ENCODE data around the gene YWHAQ.

Gene YWHAQ

DNA sequence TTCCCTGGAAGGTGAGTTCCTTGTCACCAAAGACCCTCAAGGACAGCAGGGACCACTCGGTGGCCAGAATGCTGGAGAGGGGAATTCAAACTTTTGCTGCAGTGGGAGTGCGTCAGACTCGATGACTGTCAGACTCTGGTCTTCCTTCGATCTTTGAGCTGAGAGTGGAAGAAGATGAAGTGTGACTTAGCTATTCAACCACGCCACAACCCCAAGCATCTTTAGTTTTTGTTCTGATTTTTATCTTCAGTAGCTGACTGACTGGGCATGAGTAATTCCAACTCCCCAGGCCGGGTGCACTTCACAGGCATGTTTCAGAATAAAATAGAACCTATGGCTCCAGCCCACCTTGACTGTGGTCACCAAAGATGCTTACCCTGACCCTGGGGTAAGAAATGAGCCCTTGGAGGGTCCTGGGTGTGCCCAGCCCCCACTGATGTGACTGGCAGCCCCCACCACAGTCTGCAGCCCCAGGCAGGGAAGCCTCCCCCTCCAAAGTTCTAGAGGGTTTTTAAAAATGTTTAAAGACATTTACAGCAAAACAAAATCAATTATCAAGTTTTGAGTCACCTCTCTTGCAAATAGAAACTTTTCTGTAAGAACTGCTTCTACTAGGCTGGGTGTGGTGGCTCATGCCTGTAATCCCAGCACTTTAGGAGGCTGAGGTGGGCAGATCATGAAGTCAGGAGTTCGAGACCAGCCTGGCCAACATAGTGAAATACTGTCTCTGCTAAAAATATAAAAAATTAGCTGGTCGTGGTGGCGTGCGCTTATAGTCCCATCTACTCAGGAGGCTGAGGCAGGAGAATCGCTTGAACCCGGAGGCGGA is 24.9 kb upstream of the YWHAQ start:
- peak; percentile 51 for DNase-seq

- no peak for DNase-seq
Observed at GRCh38 chr2:9654452-9655100, 23.8 kb upstream of the YWHAQ start.

GRCh38 chr2:9653485-9654271 is 22.9 kb upstream of the YWHAQ start:
- DNase-seq = no peak

DNA sequence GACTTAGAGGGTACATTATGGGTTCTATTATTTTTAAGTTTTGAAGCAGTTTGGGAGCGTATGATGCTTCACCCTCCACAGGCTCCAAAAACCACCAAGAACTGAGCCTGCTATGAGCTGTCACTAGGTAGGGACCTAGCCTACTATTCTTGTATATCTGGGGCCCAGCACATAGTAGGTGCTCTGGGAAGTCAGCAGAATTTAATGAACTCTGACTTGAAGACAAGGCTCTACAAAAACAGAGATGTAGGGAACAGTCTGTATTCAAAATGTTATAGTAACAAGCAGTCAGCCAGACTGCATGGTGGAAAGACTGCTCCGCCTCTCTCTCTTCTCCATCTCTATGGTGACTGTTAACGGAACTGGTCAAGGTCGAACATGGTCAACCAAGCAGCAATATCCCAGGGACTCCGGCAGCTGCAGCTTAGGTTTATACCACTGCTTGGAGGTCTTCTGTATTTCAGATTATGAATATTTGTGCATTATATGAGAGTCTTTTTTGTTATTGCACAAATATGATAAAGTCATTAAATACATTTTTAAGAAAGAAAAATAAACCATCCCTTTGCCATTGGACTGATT is 22.2 kb upstream of the YWHAQ start:
- DNase-seq = no peak

DNA sequence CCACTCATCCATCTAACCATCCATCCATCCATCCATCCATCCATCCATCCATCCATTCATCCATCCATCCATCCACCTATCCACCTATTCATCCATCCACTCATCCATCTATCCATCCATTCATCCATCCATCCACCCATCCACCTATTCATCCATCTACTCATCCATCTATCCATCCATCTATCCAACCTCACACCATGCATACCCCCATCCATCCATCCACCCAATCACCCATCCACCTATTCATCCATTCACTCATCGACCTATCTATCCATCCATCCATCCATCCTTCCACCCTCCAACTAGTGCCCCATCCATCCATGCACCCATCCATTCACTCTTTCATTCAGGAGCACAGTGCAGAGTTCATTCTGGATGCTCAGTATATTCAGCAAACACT is 21.5 kb upstream of the YWHAQ start:
- DNase-seq = no peak

DNA sequence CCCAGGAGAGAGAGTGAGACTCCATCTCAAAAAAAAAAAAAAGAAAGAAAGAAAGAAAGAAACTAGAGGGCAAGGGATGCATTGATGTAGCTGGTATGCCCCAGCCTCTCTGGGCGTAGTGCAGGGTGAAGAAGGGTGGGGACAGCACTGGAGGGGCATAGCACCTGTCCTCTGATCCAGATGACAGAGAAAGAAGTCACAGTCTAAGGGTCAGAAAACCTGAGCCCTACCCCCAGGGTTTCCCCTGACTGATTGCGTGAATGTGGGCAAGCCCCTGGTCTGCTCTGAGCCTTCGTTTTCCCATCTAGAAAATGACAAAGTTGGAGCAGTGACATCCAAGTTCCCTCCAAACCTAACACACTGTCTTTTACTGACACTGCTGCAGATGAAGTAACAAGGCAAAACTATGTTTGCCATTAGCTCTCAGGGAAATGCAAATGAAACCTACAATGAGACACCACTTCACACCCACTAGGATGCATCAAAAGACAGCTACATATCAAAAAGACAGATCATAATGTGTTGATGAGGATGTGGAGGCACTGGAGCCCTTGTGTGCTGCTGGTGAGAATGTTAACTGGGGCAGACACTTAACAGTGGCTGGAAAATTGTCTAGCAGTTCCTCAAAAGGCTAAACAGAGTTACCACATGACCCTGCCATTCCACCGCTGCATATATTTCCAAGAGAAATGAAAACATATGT is 19.5 kb upstream of the YWHAQ start:
- DNase-seq = no peak

- no peak for DNase-seq
Observed at GRCh38 chr2:9649261-9649660, 18.5 kb upstream of the YWHAQ start.

- no peak for DNase-seq
Observed at GRCh38 chr2:9648821-9649220, 18.0 kb upstream of the YWHAQ start.

DNA sequence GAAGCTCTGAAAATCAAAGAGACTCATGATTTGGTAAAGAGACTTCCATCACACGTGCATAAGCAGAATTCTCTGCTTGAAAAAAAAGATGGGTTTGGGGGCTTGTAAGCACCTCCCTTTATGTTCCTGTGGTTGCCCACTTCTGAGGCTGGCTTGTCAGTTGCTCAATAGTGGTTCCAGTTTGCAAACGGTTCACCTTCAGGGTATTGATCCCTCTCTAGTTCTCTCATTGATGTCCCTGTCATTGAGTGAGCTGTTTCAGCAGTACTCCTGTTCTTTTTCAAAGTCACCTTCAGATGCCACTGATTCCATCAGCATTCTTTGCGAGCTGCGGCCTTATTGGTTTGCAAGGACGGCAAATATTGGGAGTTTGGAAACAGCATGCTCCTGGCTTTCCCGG is 17.1 kb upstream of the YWHAQ start:
- no peak for DNase-seq

GRCh38 chr2:9646196-9647030 is 15.6 kb upstream of the YWHAQ start:
- DNase-seq = no peak

DNA sequence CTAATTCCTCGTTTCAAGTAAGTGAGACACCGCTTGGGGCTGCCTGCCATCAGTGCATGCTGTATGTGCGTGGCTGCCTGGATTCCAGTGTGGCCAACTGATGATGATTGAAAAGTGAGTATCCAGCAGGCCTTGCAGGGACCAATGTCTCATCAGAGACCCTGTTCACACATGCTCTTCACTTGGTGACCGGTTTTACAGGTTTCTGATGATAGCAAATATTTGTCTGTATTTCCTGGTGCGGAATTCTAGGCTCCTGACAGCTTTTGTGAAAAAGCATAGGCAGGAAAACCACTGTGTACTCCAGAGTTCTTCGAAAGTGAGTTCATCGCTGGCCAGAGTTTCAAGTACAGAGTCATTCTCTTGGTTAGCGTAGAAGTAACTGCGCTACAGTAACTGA is 13.8 kb upstream of the YWHAQ start:
- DNase-seq = no peak

DNA sequence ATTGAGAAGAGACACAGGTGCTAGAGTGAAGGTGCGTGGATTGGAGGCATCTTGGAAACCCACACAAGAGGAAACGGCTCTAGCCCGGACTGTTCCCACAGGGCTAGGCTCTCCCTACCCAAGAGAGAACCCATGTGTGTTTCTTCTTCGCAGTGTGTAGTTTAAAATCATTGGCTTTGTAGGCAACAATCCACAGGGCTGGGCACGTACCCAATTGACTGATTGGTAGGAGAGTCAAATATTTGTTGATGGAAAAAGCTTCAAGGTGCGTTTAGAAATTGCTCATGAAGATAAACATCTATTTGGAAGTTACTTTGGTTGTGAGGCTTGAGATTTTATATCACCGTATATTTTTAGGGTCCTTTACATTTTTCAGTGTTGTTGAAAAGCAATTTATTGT is 13.2 kb upstream of the YWHAQ start:
- no peak for DNase-seq

DNA sequence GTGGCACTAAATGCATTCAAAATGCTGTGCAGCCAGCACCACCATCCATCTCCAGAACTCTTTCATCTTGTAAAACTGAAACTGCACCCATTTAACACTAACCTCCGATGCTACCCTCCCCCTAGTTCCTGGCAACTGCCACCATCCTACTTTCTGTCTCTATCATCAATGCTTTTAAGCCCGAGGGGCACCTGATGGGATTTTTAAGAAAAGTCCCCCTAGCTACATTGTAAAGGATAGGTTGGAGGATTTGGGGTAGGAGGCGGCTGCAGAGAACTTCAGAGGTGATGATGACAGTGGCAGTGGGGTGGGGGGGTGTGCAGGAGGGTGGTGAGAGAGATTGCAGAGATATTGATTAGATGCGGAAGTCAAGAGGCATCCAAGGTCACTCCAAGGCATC is 10.8 kb upstream of the YWHAQ start:
- DNase-seq = peak; percentile 16

DNA sequence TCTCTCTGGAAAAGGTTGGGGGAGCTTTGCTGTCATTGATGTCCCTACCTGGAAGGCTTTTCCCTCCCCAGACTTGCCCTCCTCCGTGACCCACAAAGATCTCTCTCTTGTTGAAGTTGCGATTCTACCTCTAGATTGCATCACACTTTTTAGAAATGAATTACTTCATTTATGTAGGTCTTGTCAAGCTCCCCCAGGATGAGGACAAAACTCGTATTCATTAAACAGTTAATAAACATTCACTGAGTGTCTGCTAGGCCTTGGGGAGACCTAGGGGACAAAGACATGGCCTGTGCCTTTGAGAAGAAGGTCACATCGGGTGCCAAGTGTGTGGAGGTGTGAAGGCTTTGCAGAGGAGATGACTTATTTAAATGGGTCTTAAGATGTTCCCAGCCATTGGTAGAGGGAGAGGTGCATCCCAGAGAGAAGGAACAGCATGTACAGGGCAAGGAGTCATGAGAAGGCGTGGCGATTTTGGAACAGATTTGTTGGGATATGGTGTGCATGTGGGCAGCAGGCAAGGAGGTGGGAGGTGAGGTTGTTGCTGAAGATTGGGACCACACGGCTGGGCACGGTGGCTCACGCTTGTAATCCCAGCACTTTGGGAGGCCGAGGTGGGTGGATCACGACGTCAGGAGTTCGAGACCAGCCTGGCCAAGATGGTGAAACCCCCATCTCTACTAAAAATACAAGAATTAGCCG is 9.8 kb upstream of the YWHAQ start:
- DNase-seq = no peak

DNA sequence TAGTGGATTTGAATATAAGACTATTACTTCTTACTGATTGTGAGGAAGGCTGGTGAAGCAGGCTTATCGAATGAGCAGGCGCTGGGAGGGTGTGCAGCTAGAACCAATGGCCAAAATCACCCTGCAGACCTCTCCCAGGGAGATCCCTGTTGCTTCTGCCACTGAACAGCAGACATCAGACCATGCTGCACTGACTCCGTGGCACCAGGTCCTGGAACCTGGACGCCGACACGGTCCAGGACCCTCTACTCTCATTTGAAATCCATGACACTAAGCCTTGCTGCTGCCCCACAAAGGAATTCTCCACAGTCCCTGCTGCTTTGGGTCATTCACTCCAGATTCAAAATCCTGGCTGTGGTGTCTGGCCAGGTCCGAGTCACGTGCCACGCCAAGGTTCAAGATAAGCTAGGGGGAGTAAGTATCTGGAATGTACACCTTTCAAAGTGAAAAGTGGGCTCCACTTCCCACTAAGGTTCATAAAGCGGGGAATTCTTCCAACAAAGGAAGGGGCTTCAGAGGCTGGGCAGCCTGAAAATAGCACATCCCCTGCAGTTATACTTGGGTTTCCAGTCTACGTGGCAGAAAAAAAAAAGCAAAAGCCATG is 9.0 kb upstream of the YWHAQ start:
- DNase-seq = no peak

DNA sequence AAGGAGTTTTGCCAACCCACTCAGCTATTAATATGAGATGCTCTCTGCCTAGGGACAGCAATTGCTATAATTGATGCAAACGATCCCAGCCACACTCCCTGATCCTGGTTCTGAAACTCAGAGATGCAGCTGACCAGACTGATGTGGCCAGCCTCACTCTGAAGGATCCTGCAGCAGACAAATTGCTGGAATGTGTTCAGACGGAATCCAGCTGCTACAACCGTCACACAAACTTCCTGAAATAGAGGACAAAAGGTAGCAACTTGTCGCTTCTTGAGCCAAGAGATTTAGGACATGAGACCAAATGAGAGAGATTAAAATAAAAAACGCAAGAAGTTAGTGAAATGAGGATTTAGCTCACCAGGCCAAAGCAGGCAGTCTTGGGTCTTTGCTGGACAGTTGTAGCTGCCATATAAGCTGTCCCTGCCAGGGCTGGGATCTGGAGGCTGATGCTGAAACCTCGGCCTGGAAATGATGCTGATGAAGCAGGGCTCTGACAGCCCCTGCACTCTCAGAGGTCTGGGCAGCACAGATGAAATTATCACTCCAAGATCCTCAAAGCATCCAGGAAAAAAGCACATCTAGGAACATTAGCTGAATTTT is 8.3 kb upstream of the YWHAQ start:
- DNase-seq = no peak

GRCh38 chr2:9638532-9638931 is 7.7 kb upstream of the YWHAQ start:
- no peak for DNase-seq

DNA sequence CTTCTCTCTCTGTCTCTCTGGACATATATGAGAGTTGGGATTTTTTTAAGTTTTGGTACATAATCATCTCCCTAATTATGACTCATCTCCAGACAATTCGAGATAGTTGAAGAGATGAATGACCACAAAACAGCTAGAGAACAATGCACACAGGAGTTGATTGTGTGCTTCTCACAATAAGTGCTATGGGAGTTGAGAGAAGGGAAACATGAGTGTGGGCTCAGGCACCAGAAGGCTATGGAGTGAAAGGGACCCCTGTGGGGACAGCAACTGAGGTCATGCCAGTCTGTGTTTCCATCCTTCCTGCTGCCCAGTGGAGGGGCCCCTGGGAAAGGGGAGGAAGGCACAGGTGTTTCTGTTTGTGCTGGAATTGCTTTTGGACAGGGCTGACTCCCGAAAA is 6.5 kb upstream of the YWHAQ start:
- no peak for DNase-seq

GRCh38 chr2:9634133-9634532 is 3.3 kb upstream of the YWHAQ start:
- DNase-seq = no peak
